GM12865 (cell line): ENCODE data around the gene TMEM212.

ENCODE experiments used
- DNase-seq: peaks from one replicate; pipeline ENCODE4 v3.0.0; 2010; ENCODE audit warnings: low read depth
- H3K4me3 ChIP-seq: 2 replicates; pipeline ENCODE4 v1.5.1; 2011; ENCODE audit warnings: mild to moderate bottlenecking, low read depth, low read length, control low read depth
- CTCF ChIP-seq: IDR thresholded peaks from 2 replicates; pipeline ENCODE4 v1.5.1; 2011; ENCODE audit warnings: low read length, control low read depth, low read depth, inconsistent platforms; ENCODE audit not compliant: insufficient read depth; ENCODE audit errors: missing control alignments

Gene TMEM212

GRCh38 chr3:171807806-171808205 lies 35.3 kb upstream of the TMEM212 start:
- H3K4me3 ChIP-seq = no peak overlapping the region
- TF ChIP-seq CTCF = no peak

GRCh38 chr3:171809611-171809860 lies 33.6 kb upstream of the TMEM212 start:
- DNase-seq = peak; percentile 76
- H3K4me3 ChIP-seq = peak overlapping the region; percentile 71
- no peak for TF ChIP-seq CTCF

More at GRCh38 chr3:171807806-171808205, 35.3 kb upstream of the TMEM212 start:
- DNase-seq = no peak

GRCh38 chr3:171809861-171810628 lies 33.1 kb upstream of the TMEM212 start, which contains the start of gene PLD1:
Gene PLD1 (minus strand): TSS chr3:171810483. CDS start chr3:171738051, 72,432 bp downstream.
- peak; percentile 0 for TF ChIP-seq CTCF
- DNase-seq = peak; percentile 87
- peak within 1 kb of the TSS; percentile 71 for H3K4me3 ChIP-seq

DNA sequence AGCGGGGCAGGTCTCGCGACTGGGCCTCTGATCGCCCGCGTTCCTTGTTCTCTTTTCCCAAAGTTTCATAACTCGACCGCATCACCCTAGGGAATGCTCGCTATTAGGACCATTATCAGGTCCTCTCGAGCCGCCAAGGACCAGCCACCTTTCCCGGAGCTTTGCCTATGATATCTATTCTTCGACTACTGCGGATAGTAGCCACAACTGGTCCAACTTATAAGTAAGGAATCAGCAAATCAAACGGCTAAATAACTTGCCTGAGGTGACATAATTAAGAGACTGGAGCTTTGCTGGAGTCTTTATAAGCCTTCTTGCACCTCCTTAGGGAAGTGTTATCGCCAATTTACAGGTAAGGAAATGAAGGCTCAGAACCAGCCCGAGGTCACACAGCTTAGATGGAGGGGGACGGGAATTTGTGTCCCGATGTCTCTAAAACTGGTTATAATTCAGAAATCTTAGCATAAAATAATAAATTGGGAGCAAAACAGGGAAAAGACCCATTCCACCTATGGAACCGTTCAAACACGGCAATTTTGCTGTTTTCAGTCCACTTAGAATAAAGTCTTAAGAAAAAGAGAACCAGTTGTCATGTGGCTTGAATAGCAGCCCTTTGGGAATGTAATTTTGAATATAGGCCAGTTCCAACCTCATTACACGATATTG lies 32.4 kb upstream of the TMEM212 start:
- DNase-seq = no peak
- peak overlapping the region; percentile 71 for H3K4me3 ChIP-seq
- TF ChIP-seq CTCF = no peak

- DNase-seq = no peak
- no peak for TF ChIP-seq CTCF
- no peak overlapping the region for H3K4me3 ChIP-seq
Observed at GRCh38 chr3:171811295-171811912, 31.7 kb upstream of the TMEM212 start.

- no peak for TF ChIP-seq CTCF
- DNase-seq = no peak
- H3K4me3 ChIP-seq = no peak overlapping the region
Observed at GRCh38 chr3:171811913-171812335, 31.2 kb upstream of the TMEM212 start.

GRCh38 chr3:171812811-171813210 lies 30.3 kb upstream of the TMEM212 start:
- H3K4me3 ChIP-seq = no peak overlapping the region
- no peak for DNase-seq
- TF ChIP-seq CTCF = no peak
